WTC11 (cell line): Measurements from ENCODE around the gene FAM193B. TPM values are rescaled to one million over a fixed set of nuclear protein-coding genes. Genes with fewer than 3 reads are reported as not detected.
A peak's percentile ranks its signal among the peaks of the same experiment; 100 is the strongest.

Source experiments
- ATAC-seq: fragments of 200-7000 bp; cut with Tn5 transposase; 2 replicates; pipeline ENCODE4 v1.10.0; 2021; ENCODE audit warnings: mild to moderate bottlenecking, moderate library complexity
- CTCF ChIA-PET: fragments of 300-600 bp; sonication (Branson Sonifier 250); formaldehyde crosslinking; loops from one replicate; lab custom pipeline; 2021; ENCODE audit warnings: antibody characterized with exemption; lab: Charles Lee
- POLR2A ChIA-PET: fragments of 350-600 bp; sonication (Branson Sonifier 250); formaldehyde crosslinking; loops from one replicate; lab custom pipeline; 2021; ENCODE audit warnings: antibody characterized with exemption; lab: Charles Lee
- DNase-seq: peaks from one replicate; pipeline ENCODE4 v3.0.0; 2021; ENCODE audit warnings: low spot score
- H3K27ac Mint-ChIP-seq: 2 replicates; pipeline ENCODE4 v1.8.0; 2021; ENCODE audit warnings: mixed read lengths
- H3K27me3 Mint-ChIP-seq: 2 replicates; pipeline ENCODE4 v1.8.0; 2021; ENCODE audit warnings: low read depth, mild to moderate bottlenecking, moderate library complexity, mixed read lengths
- H3K36me3 Mint-ChIP-seq: 2 replicates; pipeline ENCODE4 v1.8.0; 2021; ENCODE audit warnings: mixed read lengths
- H3K4me1 Mint-ChIP-seq: 2 replicates; pipeline ENCODE4 v1.8.0; 2022; ENCODE audit warnings: mixed read lengths
- H3K4me3 Mint-ChIP-seq: 2 replicates; pipeline ENCODE4 v1.8.0; 2021; ENCODE audit warnings: mild to moderate bottlenecking, moderate library complexity, mixed read lengths
- H3K9me3 Mint-ChIP-seq: 2 replicates; pipeline ENCODE4 v1.8.0; 2021; ENCODE audit warnings: mixed read lengths
- AFF4 ChIP-seq: sonication (generic); formaldehyde crosslinking; IDR thresholded peaks from 2 replicates; pipeline ENCODE4 v1.8.1; 2023; ENCODE audit warnings: mild to moderate bottlenecking, missing genetic modification reagents, borderline replicate concordance
- ARID4B ChIP-seq: sonication (generic); formaldehyde crosslinking; IDR thresholded peaks from 2 replicates; pipeline ENCODE4 v1.8.0; 2023; ENCODE audit warnings: missing genetic modification reagents, mild to moderate bottlenecking, borderline replicate concordance
- ATF2 ChIP-seq: sonication (generic); formaldehyde crosslinking; IDR thresholded peaks from 2 replicates; pipeline ENCODE4 v1.8.1; 2022; ENCODE audit warnings: low read depth, missing genetic modification reagents, borderline replicate concordance
- CREB1 ChIP-seq: sonication (generic); formaldehyde crosslinking; IDR thresholded peaks from 2 replicates; pipeline ENCODE4 v1.8.0; 2023; ENCODE audit warnings: mild to moderate bottlenecking, missing genetic modification reagents
- EMX1 ChIP-seq: fragments of 250-450 bp; sonication (Bioruptor Pico); IDR thresholded peaks from 2 replicates; pipeline ENCODE4 v1.8.0; 2021; ENCODE audit warnings: mild to moderate bottlenecking
- FOXP1 ChIP-seq: sonication (generic); formaldehyde crosslinking; IDR thresholded peaks from 2 replicates; pipeline ENCODE4 v1.8.0; 2022; ENCODE audit warnings: missing genetic modification reagents, mild to moderate bottlenecking, moderate library complexity, borderline replicate concordance
- NFATC4 ChIP-seq: fragments of 250-450 bp; sonication (Bioruptor Pico); IDR thresholded peaks from 2 replicates; pipeline ENCODE4 v1.9.0; 2021; ENCODE audit warnings: mild to moderate bottlenecking
- SMAD4 ChIP-seq: sonication (generic); formaldehyde crosslinking; IDR thresholded peaks from 2 replicates; pipeline ENCODE4 v1.8.0; 2022; ENCODE audit warnings: mild to moderate bottlenecking, missing genetic modification reagents
- ZNF232 ChIP-seq: sonication (generic); formaldehyde crosslinking; IDR thresholded peaks from 2 replicates; pipeline ENCODE4 v1.8.0; 2022; ENCODE audit warnings: mild to moderate bottlenecking, missing genetic modification reagents
- ZNF416 ChIP-seq: fragments of 250-450 bp; sonication (Bioruptor Pico); IDR thresholded peaks from 2 replicates; pipeline ENCODE4 v1.9.0; 2021; ENCODE audit warnings: mild to moderate bottlenecking, inconsistent platforms
- ZNF532 ChIP-seq: fragments of 250-450 bp; sonication (Bioruptor Pico); IDR thresholded peaks from 2 replicates; pipeline ENCODE4 v1.9.0; 2021; ENCODE audit warnings: mild to moderate bottlenecking, borderline replicate concordance
- ZNF671 ChIP-seq: fragments of 250-450 bp; sonication (Bioruptor Pico); IDR thresholded peaks from 2 replicates; pipeline ENCODE4 v1.8.0; 2021; ENCODE audit warnings: mild to moderate bottlenecking
- total RNA-seq: library from RNA; stranded (reverse); gene quantifications from 3 replicates; pipeline ENCODE4 v1.2.3, GENCODE V29; 2021

FAM193B gene
- total RNA-seq, 1 experiment from 2014 or later, result 101 TPM

GRCh38 chr5:177475563-177476427 lies 78.6 kb downstream of the FAM193B start:
- Mint-ChIP-seq H3K36me3 (no peaks in the 10 kb centered on the region), H3K9me3 (no peaks in the 10 kb centered on the region), H3K27ac (no peak overlapping the region), H3K4me1 (peaks cover 41% of the 10 kb centered on the region), H3K27me3 (no peaks in the 10 kb centered on the region), H3K4me3 (no peak overlapping the region)
- ATAC-seq (no peak), DNase-seq (no peak)
- TF ChIP-seq ZNF232 (CRISPR knock-in tag), result no peak
- 0 out of 2 replicates have a peak, but pooled peaks have one; percentile 20 for TF ChIP-seq FOXP1 (CRISPR knock-in tag)
- peak; percentile 37; the same call in 1 of the 2 replicates for TF ChIP-seq ZNF671 (CRISPR knock-in tag)
- ChIA-PET CTCF (interaction anchor here (0.6 to 16.7 kb wide), 10 partner anchors 18 to 106 kb away, joined by 3 to 230 read pairs (median 10); partner anchors contain the start of gene PDLIM7), POLR2A (interaction anchor here (1.4 to 5.9 kb wide), 3 partner anchors 13 to 22 kb away, joined by 5 to 43 read pairs (median 6); partner anchors contain the start of gene PDLIM7)

GRCh38 chr5:177474846-177475562 lies 79.4 kb downstream of the FAM193B start:
- no peak for TF ChIP-seq NFATC4 (CRISPR knock-in tag)
- TF ChIP-seq AFF4 (CRISPR knock-in tag), result no peak
- TF ChIP-seq CREB1 (CRISPR knock-in tag), result no peak
- TF ChIP-seq ATF2 (CRISPR knock-in tag), result no peak
- no peak for TF ChIP-seq ZNF416 (CRISPR knock-in tag)
- no peak for TF ChIP-seq EMX1 (CRISPR knock-in tag)
- no peak for TF ChIP-seq ARID4B
- no peak for TF ChIP-seq ZNF532 (CRISPR knock-in tag)
- TF ChIP-seq SMAD4 (CRISPR knock-in tag), result no peak
- ATAC-seq (no peak), DNase-seq (no peak)
- ChIA-PET CTCF (interaction anchor here (1.1 to 16.7 kb wide), 4 partner anchors 18 to 165 kb away, joined by 3 to 230 read pairs (median 16); partner anchors contain the start of gene PDLIM7), POLR2A (interaction anchor here (1.4 to 6.0 kb wide), 3 partner anchors 14 to 21 kb away, joined by 5 to 53 read pairs (median 43); partner anchors contain the start of gene PDLIM7)
- H3K9me3 Mint-ChIP-seq, result no peaks in the 10 kb centered on the region
- H3K36me3 Mint-ChIP-seq, result peaks cover 4% of the 10 kb centered on the region; the same call in 1 of the 2 replicates
- H3K27ac Mint-ChIP-seq, result no peak overlapping the region
- H3K4me1 Mint-ChIP-seq, result peaks cover 49% of the 10 kb centered on the region
- peak overlapping the region; percentile 64; the same call in 1 of the 2 replicates for H3K4me3 Mint-ChIP-seq
- no peaks in the 10 kb centered on the region for H3K27me3 Mint-ChIP-seq
